HCT116 (cell line): ENCODE results near the gene GHR. TPM values are rescaled to one million over a fixed set of nuclear protein-coding genes. Genes with fewer than 3 reads are reported as not detected.

Experiments used
- ATAC-seq: fragments of 200-7000 bp; cut with Tn5 transposase; 2 replicates; pipeline ENCODE4 v1.9.1; 2020; ENCODE audit warnings: mild to moderate bottlenecking, moderate library complexity
- BruUV-seq: library from RNA; stranded (reverse); fragments of 400-500 nt; replicated peaks from 2 replicates; lab custom pipeline; 2021; lab: Mats Ljungman, UMichigan
- CTCF ChIA-PET: fragments of 300-600 bp; sonication (Branson Sonifier 250); formaldehyde crosslinking; loops from one replicate; lab custom pipeline; 2021; ENCODE audit warnings: antibody characterized with exemption; lab: Charles Lee
- POLR2A ChIA-PET: fragments of 300-600, 350-600 bp; sonication (Branson Sonifier 250); formaldehyde crosslinking; loops from one replicate; lab custom pipeline; 2021; ENCODE audit warnings: antibody characterized with exemption; lab: Charles Lee
- RAD21 ChIA-PET, 2 experiments: fragments of 300-600 bp; sonication (Branson Sonifier 250); formaldehyde crosslinking; loops; one replicate each; lab custom pipeline; 2023; ENCODE audit warnings: low total read pairs in 2 of 2; ENCODE audit not compliant: uncharacterized antibody in 2 of 2, unreplicated experiment in 2 of 2, low non-redundant PET in 1 of 2; lab: Charles Lee
- DNase-seq: peaks from one replicate; pipeline ENCODE4 v3.0.0-alpha.2; 2010; ENCODE audit warnings: low read depth, low spot score
- H2AFZ ChIP-seq: fragments of 200-600 bp; shearing (Covaris generic), sonication (generic); 2 replicates; pipeline ENCODE4 v1.6.1; 2017; ENCODE audit warnings: low read depth, mixed run types, mixed read lengths, antibody characterized with exemption, low read length; ENCODE audit not compliant: poor library complexity, severe bottlenecking
- H3K27ac ChIP-seq: 2 replicates; pipeline ENCODE4 v1.5.1; 2012; ENCODE audit warnings: low read depth, low read length
- H3K27me3 ChIP-seq: fragments of 200-600 bp; sonication (generic); 2 replicates; pipeline ENCODE4 v1.6.1; 2016; ENCODE audit warnings: mixed run types, low read length, mixed read lengths; ENCODE audit not compliant: insufficient read depth
- H3K36me3 ChIP-seq, 2 experiments: fragments of 200-500 bp in 1 of 2; fragments of 200-600 bp in 1 of 2; sonication (Bioruptor generic) in 1 of 2; sonication (generic) in 1 of 2; 2 replicates each; pipeline versions ENCODE4 v1.5.1 to v1.6.1; 2014 to 2016; ENCODE audit warnings: low read length in 2 of 2, inconsistent platforms in 1 of 2, mixed read lengths in 1 of 2, mixed run types in 1 of 2; ENCODE audit not compliant: insufficient read depth in 2 of 2, control insufficient read depth in 1 of 2
- H3K4me1 ChIP-seq, 2 experiments: fragments of 200-600 bp in 1 of 2; sonication (generic) in 1 of 2; 2 replicates each; pipeline versions ENCODE4 v1.5.1 to v1.6.1; 2012 to 2017; ENCODE audit warnings: low read length in 2 of 2, inconsistent platforms in 1 of 2, mild to moderate bottlenecking in 1 of 2, mixed read lengths in 1 of 2, mixed run types in 1 of 2, moderate library complexity in 1 of 2; ENCODE audit not compliant: insufficient read depth in 2 of 2, control insufficient read depth in 1 of 2
- H3K4me2 ChIP-seq: fragments of 200-600 bp; sonication (generic); 2 replicates; pipeline ENCODE4 v1.6.1; 2017; ENCODE audit warnings: mixed run types, low read length, mixed read lengths
- H3K4me3 ChIP-seq, 2 experiments: fragments of 200-600 bp in 1 of 2; sonication (generic) in 1 of 2; replicated peaks in 1 of 2; 2 replicates each; pipeline ENCODE4 v1.5.1; 2011 to 2016; ENCODE audit warnings: low read length in 2 of 2, control low read depth in 1 of 2, low read depth in 1 of 2, mild to moderate bottlenecking in 1 of 2, mixed read lengths in 1 of 2, mixed run types in 1 of 2
- H3K79me2 ChIP-seq: fragments of 200-600 bp; sonication (generic); 2 replicates; pipeline ENCODE4 v1.6.1; 2017; ENCODE audit warnings: mild to moderate bottlenecking, mixed run types, low read length, moderate library complexity, mixed read lengths; ENCODE audit not compliant: insufficient read depth
- H3K9ac ChIP-seq: fragments of 200-600 bp; sonication (generic); 2 replicates; pipeline ENCODE4 v1.6.1; 2016; ENCODE audit warnings: low read length, mixed read lengths
- H3K9me2 ChIP-seq: fragments of 200-600 bp; sonication (generic), shearing (Covaris generic); 2 replicates; pipeline ENCODE4 v1.6.1; 2017; ENCODE audit warnings: mixed run types, mild to moderate bottlenecking, moderate library complexity; ENCODE audit not compliant: insufficient read depth
- H3K9me3 ChIP-seq, 2 experiments: fragments of 200-500 bp in 1 of 2; fragments of 200-600 bp in 1 of 2; sonication (Bioruptor generic) in 1 of 2; sonication (generic) in 1 of 2; 2 replicates each; pipeline ENCODE4 v1.6.1; 2014 to 2017; ENCODE audit warnings: low read length in 2 of 2, mixed read lengths in 2 of 2, inconsistent platforms in 1 of 2, low read depth in 1 of 2, mild to moderate bottlenecking in 1 of 2, mixed run types in 1 of 2, moderate library complexity in 1 of 2; ENCODE audit not compliant: control insufficient read depth in 1 of 2, insufficient read depth in 1 of 2
- H4K20me1 ChIP-seq: fragments of 200-600 bp; sonication (generic), shearing (Covaris generic); 2 replicates; pipeline ENCODE4 v1.6.1; 2017; ENCODE audit warnings: mixed run types, mild to moderate bottlenecking, moderate library complexity; ENCODE audit not compliant: insufficient read depth
- ATF3 ChIP-seq: IDR thresholded peaks from 2 replicates; pipeline ENCODE4 v1.6.1; 2012
- CBX3 ChIP-seq: IDR thresholded peaks from 2 replicates; pipeline ENCODE4 v1.6.1; 2012; ENCODE audit warnings: low read depth
- CEBPB ChIP-seq: IDR thresholded peaks from 2 replicates; pipeline ENCODE4 v1.6.1; 2012; ENCODE audit warnings: low read depth
- ELF1 ChIP-seq: IDR thresholded peaks from 2 replicates; pipeline ENCODE4 v1.6.1; 2012; ENCODE audit warnings: low read depth, borderline replicate concordance
- EZH2phosphoT487 ChIP-seq: fragments of 200-600 bp; IDR thresholded peaks from 2 replicates; pipeline ENCODE4 v1.6.1; 2018; ENCODE audit warnings: antibody characterized with exemption, borderline replicate concordance
- FOSL1 ChIP-seq: IDR thresholded peaks from 2 replicates; pipeline ENCODE4 v1.6.1; 2012; ENCODE audit warnings: low read depth
- JUND ChIP-seq: IDR thresholded peaks from 2 replicates; pipeline ENCODE4 v1.6.1; 2012
- POLR2AphosphoS5 ChIP-seq: IDR thresholded peaks from 2 replicates; pipeline ENCODE4 v1.6.1; 2011; ENCODE audit warnings: mild to moderate bottlenecking, low read depth, low read length, moderate library complexity
- RAD21 ChIP-seq: IDR thresholded peaks from 2 replicates; pipeline ENCODE4 v1.6.1; 2012; ENCODE audit warnings: low read depth, mild to moderate bottlenecking
- REST ChIP-seq: IDR thresholded peaks from 2 replicates; pipeline ENCODE4 v1.6.1; 2012; ENCODE audit warnings: low read depth
- SIN3A ChIP-seq: IDR thresholded peaks from 2 replicates; pipeline ENCODE4 v1.6.1; 2012; ENCODE audit warnings: low read depth
- TCF7L2 ChIP-seq: IDR thresholded peaks from 2 replicates; pipeline ENCODE4 v1.7.0; 2011; ENCODE audit warnings: borderline replicate concordance, inconsistent platforms; ENCODE audit not compliant: insufficient read depth, insufficient read length; ENCODE audit errors: extremely low read depth
- YY1 ChIP-seq: IDR thresholded peaks from 2 replicates; pipeline ENCODE4 v1.6.1; 2011; ENCODE audit warnings: low read length, low read depth, moderate library complexity, mild to moderate bottlenecking; ENCODE audit not compliant: insufficient replicate concordance; ENCODE audit errors: extremely low read depth
- ZBTB33 ChIP-seq: IDR thresholded peaks from 2 replicates; pipeline ENCODE4 v1.6.1; 2011; ENCODE audit warnings: mild to moderate bottlenecking, low read length, moderate library complexity; ENCODE audit not compliant: insufficient replicate concordance; ENCODE audit errors: extremely low read depth
- ZFX ChIP-seq: fragments of 450-650 bp; IDR thresholded peaks from 2 replicates; pipeline ENCODE4 v1.6.1; 2017
- ZNF274 ChIP-seq: fragments of 200-500 bp; sonication (Bioruptor generic); IDR thresholded peaks from 2 replicates; pipeline ENCODE4 v1.6.1; 2014; ENCODE audit warnings: mild to moderate bottlenecking, low read depth, low read length, inconsistent platforms
- intact Hi-C: fragments of 100-400 bp; cut with micrococcal nuclease; formaldehyde crosslinking; loops from 2 replicates; pipeline ENCODE4 v1.10.0; 2022
- total RNA-seq: library from RNA; stranded (reverse); gene quantifications from one replicate; pipeline ENCODE4 v1.2.1, GENCODE V29; 2021; ENCODE audit not compliant: unreplicated experiment
- TF ChIP-seq, protein P1 (sequence below), 3 experiments: fragments of 200-600 bp in 1 of 3; sonication (generic) in 1 of 3; IDR thresholded peaks in 2 of 3; conservative IDR thresholded peaks in 1 of 3; 2 replicates each; pipeline ENCODE4 v1.5.1; 2012 to 2017; ENCODE audit warnings: low read depth in 2 of 3, low read length in 2 of 3, antibody characterized with exemption in 1 of 3, borderline replicate concordance in 1 of 3, control low read depth in 1 of 3, mild to moderate bottlenecking in 1 of 3, mixed read lengths in 1 of 3, mixed run types in 1 of 3, moderate library complexity in 1 of 3; ENCODE audit not compliant: insufficient read depth in 1 of 3

The GHR gene
- total RNA-seq, 1 experiment from 2014 or later = not detected

- H4K20me1 ChIP-seq = no peaks in the 10 kb centered on the region
- H3K36me3 ChIP-seq = no peaks in the 10 kb centered on the region
- H3K4me2 ChIP-seq = no peak overlapping the region
- ChIA-PET RAD21 (no interaction called here), CTCF (no interaction called here), POLR2A (no interaction called here)
- H3K4me3 ChIP-seq = no peak overlapping the region
- H3K9me2 ChIP-seq = no peaks in the 10 kb centered on the region
- H3K4me1 ChIP-seq = no peaks in the 10 kb centered on the region
- TF ChIP-seq JUND (no peak), YY1 (no peak), CEBPB (no peak), REST (no peak), ZBTB33 (no peak), SIN3A (no peak), ZFX (no peak), EZH2phosphoT487 (no peak), FOSL1 (no peak), ATF3 (no peak), POLR2AphosphoS5 (no peak), TCF7L2 (no peak), ELF1 (no peak), ZNF274 (no peak), CBX3 (no peak), RAD21 (no peak)
- TF ChIP-seq, protein P1, sequence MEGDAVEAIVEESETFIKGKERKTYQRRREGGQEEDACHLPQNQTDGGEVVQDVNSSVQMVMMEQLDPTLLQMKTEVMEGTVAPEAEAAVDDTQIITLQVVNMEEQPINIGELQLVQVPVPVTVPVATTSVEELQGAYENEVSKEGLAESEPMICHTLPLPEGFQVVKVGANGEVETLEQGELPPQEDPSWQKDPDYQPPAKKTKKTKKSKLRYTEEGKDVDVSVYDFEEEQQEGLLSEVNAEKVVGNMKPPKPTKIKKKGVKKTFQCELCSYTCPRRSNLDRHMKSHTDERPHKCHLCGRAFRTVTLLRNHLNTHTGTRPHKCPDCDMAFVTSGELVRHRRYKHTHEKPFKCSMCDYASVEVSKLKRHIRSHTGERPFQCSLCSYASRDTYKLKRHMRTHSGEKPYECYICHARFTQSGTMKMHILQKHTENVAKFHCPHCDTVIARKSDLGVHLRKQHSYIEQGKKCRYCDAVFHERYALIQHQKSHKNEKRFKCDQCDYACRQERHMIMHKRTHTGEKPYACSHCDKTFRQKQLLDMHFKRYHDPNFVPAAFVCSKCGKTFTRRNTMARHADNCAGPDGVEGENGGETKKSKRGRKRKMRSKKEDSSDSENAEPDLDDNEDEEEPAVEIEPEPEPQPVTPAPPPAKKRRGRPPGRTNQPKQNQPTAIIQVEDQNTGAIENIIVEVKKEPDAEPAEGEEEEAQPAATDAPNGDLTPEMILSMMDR (IDR thresholded peaks at IDR 0.05 in 2 of 3, conservative IDR thresholded peaks at IDR 0.05 in 1 of 3; ENCODE audit: borderline replicate concordance in 1 of 3, insufficient read depth in 1 of 3, low read depth in 2 of 3, low read length in 2 of 3) = no peak
- intact Hi-C loops = no loop called here
- H3K9ac ChIP-seq = no peak overlapping the region
- no peaks in the 10 kb centered on the region for H3K79me2 ChIP-seq
- no peak for DNase-seq
- no TSS peak for BruUV-seq
- no peak for ATAC-seq
- no peaks in the 10 kb centered on the region for H3K27me3 ChIP-seq
- no peak overlapping the region for H2AFZ ChIP-seq
- no peaks in the 10 kb centered on the region for H3K9me3 ChIP-seq
- H3K27ac ChIP-seq = no peak overlapping the region
Measured at GRCh38 chr5:42487077-42487476, 63.8 kb downstream of the GHR start.
